GM23248 (cell line): Measurements from ENCODE around the gene CDR2. TPM values are rescaled to one million over a fixed set of nuclear protein-coding genes. Genes with fewer than 3 reads are reported as not detected.

ENCODE experiments used
- DNase-seq: peaks from one replicate; pipeline ENCODE4 v3.0.0-alpha.2; 2015
- H2AFZ ChIP-seq: fragments of 200-600 bp; sonication (generic); 2 replicates; pipeline ENCODE4 v1.6.1; 2016; ENCODE audit warnings: antibody characterized with exemption
- H3F3A ChIP-seq: fragments of 200-600 bp; sonication (generic); 2 replicates; pipeline ENCODE4 v1.6.1; 2016; ENCODE audit warnings: mild to moderate bottlenecking, antibody characterized with exemption, mixed run types; ENCODE audit not compliant: insufficient read depth
- H3K27ac ChIP-seq: fragments of 200-600 bp; sonication (generic); 2 replicates; pipeline ENCODE4 v1.5.1; 2016; ENCODE audit warnings: mild to moderate bottlenecking
- H3K27me3 ChIP-seq: fragments of 200-600 bp; sonication (generic); replicated peaks from 2 replicates; pipeline ENCODE4 v1.6.1; 2016; ENCODE audit warnings: mild to moderate bottlenecking; ENCODE audit not compliant: insufficient read depth
- H3K36me3 ChIP-seq: fragments of 200-600 bp; sonication (generic); 2 replicates; pipeline ENCODE4 v1.6.1; 2016; ENCODE audit warnings: low read depth, mild to moderate bottlenecking
- H3K4me1 ChIP-seq: fragments of 200-600 bp; sonication (generic); 2 replicates; pipeline ENCODE4 v1.6.1; 2016; ENCODE audit warnings: mild to moderate bottlenecking; ENCODE audit not compliant: insufficient read depth
- H3K4me2 ChIP-seq: fragments of 200-600 bp; sonication (generic); one replicate; pipeline ENCODE4 v1.6.1; 2016; ENCODE audit warnings: mild to moderate bottlenecking; ENCODE audit not compliant: unreplicated experiment
- H3K4me3 ChIP-seq: fragments of 200-600 bp; sonication (generic); 2 replicates; pipeline ENCODE4 v1.5.1; 2016; ENCODE audit warnings: mild to moderate bottlenecking
- H3K79me2 ChIP-seq: fragments of 200-600 bp; sonication (generic); 2 replicates; pipeline ENCODE4 v1.6.1; 2016; ENCODE audit warnings: mild to moderate bottlenecking; ENCODE audit not compliant: insufficient read depth
- H3K9ac ChIP-seq: fragments of 200-600 bp; sonication (generic); 2 replicates; pipeline ENCODE4 v1.6.1; 2016; ENCODE audit warnings: mild to moderate bottlenecking
- H3K9me2 ChIP-seq: fragments of 200-600 bp; sonication (generic); 2 replicates; pipeline ENCODE4 v1.6.1; 2016; ENCODE audit warnings: mixed run types, mild to moderate bottlenecking, moderate library complexity; ENCODE audit not compliant: insufficient read depth
- H3K9me3 ChIP-seq: fragments of 200-600 bp; sonication (generic); one replicate; pipeline ENCODE4 v1.6.1; 2017; ENCODE audit warnings: low read depth
- H4K20me1 ChIP-seq: fragments of 200-600 bp; sonication (generic); 2 replicates; pipeline ENCODE4 v1.6.0; 2016; ENCODE audit not compliant: insufficient read depth
- EZH2 ChIP-seq: fragments of 200-600 bp; sonication (generic); IDR thresholded peaks from 2 replicates; pipeline ENCODE4 v1.6.1; 2018; ENCODE audit warnings: antibody characterized with exemption, mild to moderate bottlenecking; ENCODE audit not compliant: insufficient read depth, poor library complexity, severe bottlenecking
- EZH2phosphoT487 ChIP-seq: fragments of 200-600 bp; sonication (generic); IDR thresholded peaks from 2 replicates; pipeline ENCODE4 v1.6.1; 2018; ENCODE audit warnings: antibody characterized with exemption, moderate library complexity, mild to moderate bottlenecking, low read depth; ENCODE audit not compliant: insufficient read depth
- WGBS, 2 experiments: methylation state at CpG; one replicate each; pipeline ENCODE4 v1.1.6; 2015 to 2017; ENCODE audit warnings: low lambda C conversion rate in 2 of 2, low coverage in 1 of 2; ENCODE audit errors: missing lambda C conversion rate in 2 of 2; 5-methylcytosine and 5-hydroxymethylcytosine counted together
- in situ Hi-C: fragments of 300-500 bp; cut with MboI; formaldehyde crosslinking; loops from 2 replicates; pipeline ENCODE4 v1.15.0; 2020
- polyA plus RNA-seq: library from polyadenylated mRNA; unstranded; fragments of >200 nt; fragmentation: Nextera tagmentation; extraction: Ambion mirVana; gene quantifications from 2 replicates; pipeline ENCODE4 v1.2.1, GENCODE V29; 2016
- total RNA-seq: library from RNA; depleted of rRNA; stranded (reverse); fragments of >200 nt; shearing (Covaris generic); gene quantifications from 2 replicates; pipeline ENCODE4 v1.2.3, GENCODE V29; 2014

Gene CDR2
- total and polyA plus RNA-seq, 2 experiments from 2014 or later, result 25.1 to 45.6 TPM

GRCh38 chr16:22322741-22323140, 51.7 kb downstream of the CDR2 start:
- Histone ChIP-seq H3K36me3 (peaks cover 3% of the 10 kb centered on the region; the same call in 1 of the 2 replicates), H3K4me2 (no peak overlapping the region), H3K9ac (no peak overlapping the region), H3K9me3 (no peaks in the 10 kb centered on the region), H2AFZ (no peak overlapping the region), H3K9me2 (no peaks in the 10 kb centered on the region), H4K20me1 (no peaks in the 10 kb centered on the region), H3F3A (peaks cover 6% of the 10 kb centered on the region; the same call in 1 of the 2 replicates), H3K79me2 (no peaks in the 10 kb centered on the region), H3K27me3 (no peaks in the 10 kb centered on the region), H3K27ac (no peak overlapping the region), H3K4me1 (no peaks in the 10 kb centered on the region), H3K4me3 (no peak overlapping the region)
- in situ Hi-C loops, result loop anchor here (25.0 kb wide), 1 partner anchor 1135 kb away; no protein-coding TSS in a partner anchor
- DNase-seq, result no peak
- no peak for TF ChIP-seq EZH2phosphoT487
- no peak for TF ChIP-seq EZH2
- WGBS, 2 experiments, result 93 to 95% methylated on average over 14 to 17 of the region's 17 CpGs

- in situ Hi-C loops, result loop anchor here (25.0 kb wide), 1 partner anchor 1135 kb away; no protein-coding TSS in a partner anchor
- Histone ChIP-seq H3K9me3 (no peaks in the 10 kb centered on the region), H3K27me3 (no peaks in the 10 kb centered on the region), H3K27ac (no peak overlapping the region), H2AFZ (no peak overlapping the region), H3K9me2 (no peaks in the 10 kb centered on the region), H4K20me1 (no peaks in the 10 kb centered on the region), H3K79me2 (no peaks in the 10 kb centered on the region), H3K4me2 (no peak overlapping the region), H3K4me3 (no peak overlapping the region), H3F3A (peaks cover 6% of the 10 kb centered on the region; the same call in 1 of the 2 replicates), H3K36me3 (peaks cover 3% of the 10 kb centered on the region; the same call in 1 of the 2 replicates), H3K4me1 (no peaks in the 10 kb centered on the region), H3K9ac (no peak overlapping the region)
- DNase-seq, result no peak
- whole genome bisulfite sequencing, 2 experiments, result 94 to 96% methylated on average over 10 to 11 of the region's 11 CpGs
- no peak for TF ChIP-seq EZH2phosphoT487
- no peak for TF ChIP-seq EZH2
These were observed 52.4 kb downstream of the CDR2 start for GRCh38 chr16:22322021-22322471.

- no peaks in the 10 kb centered on the region for H3K27me3 ChIP-seq
- H3K4me3 ChIP-seq, result no peak overlapping the region
- no peaks in the 10 kb centered on the region for H3K9me3 ChIP-seq
- no peaks in the 10 kb centered on the region for H3K79me2 ChIP-seq
- no peaks in the 10 kb centered on the region for H4K20me1 ChIP-seq
- WGBS, 2 experiments, result 50 to 51% methylated on average over 16 of the region's 16 CpGs
- no peak overlapping the region for H3K9ac ChIP-seq
- peaks cover 3% of the 10 kb centered on the region; the same call in 1 of the 2 replicates for H3K36me3 ChIP-seq
- peak; percentile 81 for DNase-seq
- in situ Hi-C loops, result loop anchor here (25.0 kb wide), 1 partner anchor 1134 kb away; no protein-coding TSS in a partner anchor
- H3F3A ChIP-seq, result peaks cover 6% of the 10 kb centered on the region; the same call in 1 of the 2 replicates
- no peak overlapping the region for H3K27ac ChIP-seq
- H3K4me1 ChIP-seq, result no peaks in the 10 kb centered on the region
- H3K4me2 ChIP-seq, result no peak overlapping the region
- H2AFZ ChIP-seq, result no peak overlapping the region
- no peaks in the 10 kb centered on the region for H3K9me2 ChIP-seq
- TF ChIP-seq EZH2 (no peak), EZH2phosphoT487 (no peak)
These were observed 52.9 kb downstream of the CDR2 start for GRCh38 chr16:22321340-22322001.

- WGBS, 2 experiments, result 79 to 83% methylated on average over 13 of the region's 13 CpGs
- TF ChIP-seq EZH2 (no peak), EZH2phosphoT487 (no peak)
- Histone ChIP-seq H3K36me3 (peaks cover 3% of the 10 kb centered on the region; the same call in 1 of the 2 replicates), H3K4me3 (no peak overlapping the region), H3F3A (peaks cover 6% of the 10 kb centered on the region; the same call in 1 of the 2 replicates), H3K4me1 (no peaks in the 10 kb centered on the region), H3K27ac (no peak overlapping the region), H4K20me1 (no peaks in the 10 kb centered on the region), H3K27me3 (no peaks in the 10 kb centered on the region), H3K9me3 (no peaks in the 10 kb centered on the region), H3K9me2 (no peaks in the 10 kb centered on the region), H3K9ac (no peak overlapping the region), H2AFZ (no peak overlapping the region), H3K79me2 (no peaks in the 10 kb centered on the region), H3K4me2 (no peak overlapping the region)
- in situ Hi-C loops, result loop anchor here (25.0 kb wide), 1 partner anchor 1133 kb away; no protein-coding TSS in a partner anchor
- no peak for DNase-seq
These were observed 53.7 kb downstream of the CDR2 start for GRCh38 chr16:22320572-22321339.
